Measurements from ENCODE around the gene KRTAP4-12.

- TF ChIP-seq CTCF (IDR thresholded peaks at IDR 0.05) (no peak), ZFX (IDR thresholded peaks at IDR 0.05; ENCODE audit: borderline replicate concordance) (no peak)
Observed at GRCh38 chr17:41149652-41149985, 25.6 kb upstream of the KRTAP4-12 start, which contains the start of gene KRTAP4-5.

All from 22Rv1 (cell line).